Measurements from ENCODE around the gene GBA2. TPM values are rescaled to one million over a fixed set of nuclear protein-coding genes. Genes with fewer than 3 reads are reported as not detected.
A peak's percentile ranks its signal among the peaks of the same experiment; 100 is the strongest.

Gene GBA2
- total and polyA plus RNA-seq, 2 experiments from 2014 or later: 58.5 to 80.2 TPM

DNA sequence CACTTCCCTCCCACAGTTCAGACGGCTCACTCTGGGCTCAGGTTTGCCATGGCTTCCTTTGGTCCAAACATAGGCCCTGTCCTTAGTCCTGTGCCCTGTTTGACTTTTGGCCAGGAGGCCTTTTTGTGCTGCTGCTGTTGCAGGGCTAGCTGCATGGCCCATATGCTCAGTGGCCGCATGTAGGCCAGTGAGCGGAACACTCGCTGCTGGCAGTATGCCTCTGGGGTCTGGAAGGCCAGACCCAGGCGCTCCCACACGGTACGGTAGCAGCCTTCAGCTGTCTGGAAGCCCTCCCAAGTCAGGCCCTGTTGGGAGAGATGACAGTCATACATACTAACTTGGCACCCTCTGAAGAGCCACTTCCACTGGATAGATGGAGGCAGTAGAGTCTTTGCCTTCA is 11.9 kb downstream of the GBA2 start:
- H3K79me2 ChIP-seq: peaks cover 24% of the 10 kb centered on the region
- H3K4me1 ChIP-seq (ENCODE audit: insufficient read depth): peaks cover 14% of the 10 kb centered on the region
- peaks cover 6% of the 10 kb centered on the region for H4K20me1 ChIP-seq (ENCODE audit: insufficient read depth, poor library complexity, severe bottlenecking)
- no peak overlapping the region for H3K4me2 ChIP-seq
- TF ChIP-seq EZH2phosphoT487 (IDR thresholded peaks at IDR 0.05; ENCODE audit: low read depth, severe bottlenecking, unreplicated experiment): no peak
- TF ChIP-seq, protein P1, sequence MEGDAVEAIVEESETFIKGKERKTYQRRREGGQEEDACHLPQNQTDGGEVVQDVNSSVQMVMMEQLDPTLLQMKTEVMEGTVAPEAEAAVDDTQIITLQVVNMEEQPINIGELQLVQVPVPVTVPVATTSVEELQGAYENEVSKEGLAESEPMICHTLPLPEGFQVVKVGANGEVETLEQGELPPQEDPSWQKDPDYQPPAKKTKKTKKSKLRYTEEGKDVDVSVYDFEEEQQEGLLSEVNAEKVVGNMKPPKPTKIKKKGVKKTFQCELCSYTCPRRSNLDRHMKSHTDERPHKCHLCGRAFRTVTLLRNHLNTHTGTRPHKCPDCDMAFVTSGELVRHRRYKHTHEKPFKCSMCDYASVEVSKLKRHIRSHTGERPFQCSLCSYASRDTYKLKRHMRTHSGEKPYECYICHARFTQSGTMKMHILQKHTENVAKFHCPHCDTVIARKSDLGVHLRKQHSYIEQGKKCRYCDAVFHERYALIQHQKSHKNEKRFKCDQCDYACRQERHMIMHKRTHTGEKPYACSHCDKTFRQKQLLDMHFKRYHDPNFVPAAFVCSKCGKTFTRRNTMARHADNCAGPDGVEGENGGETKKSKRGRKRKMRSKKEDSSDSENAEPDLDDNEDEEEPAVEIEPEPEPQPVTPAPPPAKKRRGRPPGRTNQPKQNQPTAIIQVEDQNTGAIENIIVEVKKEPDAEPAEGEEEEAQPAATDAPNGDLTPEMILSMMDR (IDR thresholded peaks at IDR 0.05; ENCODE audit: poor library complexity): no peak
- no peak for TF ChIP-seq EZH2 (IDR thresholded peaks at IDR 0.05; ENCODE audit: borderline replicate concordance)
- DNase-seq (ENCODE audit: low spot score): no peak
- no peaks in the 10 kb centered on the region for H3K27me3 ChIP-seq
- no peaks in the 10 kb centered on the region for H3K36me3 ChIP-seq (replicated peaks; ENCODE audit: insufficient read depth, low read depth)
- H2AFZ ChIP-seq: no peak overlapping the region
- H3K9me3 ChIP-seq (ENCODE audit: low read depth): no peaks in the 10 kb centered on the region
- H3K27ac ChIP-seq: no peak overlapping the region
- H3K4me3 ChIP-seq: no peak overlapping the region
- H3K9me2 ChIP-seq (replicated peaks; ENCODE audit: insufficient read depth): no peaks in the 10 kb centered on the region
- 89% methylated on average over 7 of the region's 7 CpGs for WGBS (ENCODE audit: low lambda C conversion rate, missing lambda C conversion rate)

DNA sequence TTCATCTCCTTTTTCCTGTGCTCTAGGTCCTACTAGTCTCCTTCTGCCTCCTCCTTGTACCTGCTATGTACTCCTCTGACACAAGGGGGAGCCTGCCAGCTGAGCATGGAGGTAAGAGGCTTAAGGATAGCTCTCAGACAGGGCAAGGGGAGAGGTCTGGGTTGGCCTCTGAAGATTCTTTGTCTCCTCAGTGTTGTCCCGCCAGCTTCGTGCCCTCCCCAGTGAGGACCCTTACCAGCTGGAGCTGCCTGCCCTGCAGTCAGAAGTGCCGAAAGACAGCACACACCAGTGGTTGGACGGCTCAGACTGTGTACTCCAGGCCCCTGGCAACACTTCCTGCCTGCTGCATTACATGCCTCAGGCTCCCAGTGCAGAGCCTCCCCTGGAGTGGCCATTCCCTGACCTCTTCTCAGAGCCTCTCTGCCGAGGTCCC is 12.8 kb downstream of the GBA2 start:
- TF ChIP-seq, protein P1 (IDR thresholded peaks at IDR 0.05; ENCODE audit: poor library complexity): peak; percentile 75
- no peak for TF ChIP-seq EZH2 (IDR thresholded peaks at IDR 0.05; ENCODE audit: borderline replicate concordance)
- TF ChIP-seq EZH2phosphoT487 (IDR thresholded peaks at IDR 0.05; ENCODE audit: low read depth, severe bottlenecking, unreplicated experiment): no peak
- no peaks in the 10 kb centered on the region for H3K27me3 ChIP-seq
- no peak overlapping the region for H3K4me2 ChIP-seq
- WGBS (ENCODE audit: low lambda C conversion rate, missing lambda C conversion rate): 50% methylated on average over 5 of the region's 5 CpGs
- no peaks in the 10 kb centered on the region for H3K9me2 ChIP-seq (replicated peaks; ENCODE audit: insufficient read depth)
- no peak overlapping the region for H2AFZ ChIP-seq
- H3K4me1 ChIP-seq (ENCODE audit: insufficient read depth): peaks cover 15% of the 10 kb centered on the region
- H3K36me3 ChIP-seq (replicated peaks; ENCODE audit: insufficient read depth, low read depth): no peaks in the 10 kb centered on the region
- H3K79me2 ChIP-seq: peaks cover 30% of the 10 kb centered on the region
- DNase-seq (ENCODE audit: low spot score): peak; percentile 81
- H3K4me3 ChIP-seq: no peak overlapping the region
- H3K9me3 ChIP-seq (ENCODE audit: low read depth): no peaks in the 10 kb centered on the region
- peaks cover 6% of the 10 kb centered on the region for H4K20me1 ChIP-seq (ENCODE audit: insufficient read depth, poor library complexity, severe bottlenecking)
- peak overlapping the region; percentile 14 for H3K27ac ChIP-seq

DNA sequence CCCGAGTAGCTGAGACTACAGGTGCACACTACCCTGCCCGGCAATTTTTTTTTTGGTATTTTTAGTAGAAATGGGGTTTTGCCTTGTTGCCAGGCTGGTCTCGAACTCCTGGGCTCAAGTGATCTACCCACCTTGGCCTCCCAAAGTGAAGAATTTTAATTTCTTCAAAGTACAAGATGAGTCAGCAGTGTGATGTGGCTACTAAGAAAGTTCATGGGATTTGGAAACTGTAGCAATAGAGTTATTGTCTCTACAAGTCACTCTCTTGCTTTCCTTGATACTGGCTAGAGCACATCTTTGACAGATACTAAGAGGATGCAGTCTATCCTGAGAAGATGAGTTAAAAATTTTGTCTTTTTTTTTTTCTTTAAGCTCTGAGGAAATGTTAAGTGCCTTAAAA is 14.9 kb downstream of the GBA2 start:
- TF ChIP-seq, protein P1 (IDR thresholded peaks at IDR 0.05; ENCODE audit: poor library complexity): no peak
- TF ChIP-seq EZH2 (IDR thresholded peaks at IDR 0.05; ENCODE audit: borderline replicate concordance) (no peak), EZH2phosphoT487 (IDR thresholded peaks at IDR 0.05; ENCODE audit: low read depth, severe bottlenecking, unreplicated experiment) (no peak)
- Histone ChIP-seq H3K4me1 (ENCODE audit: insufficient read depth) (peaks cover 34% of the 10 kb centered on the region), H3K36me3 (replicated peaks; ENCODE audit: insufficient read depth, low read depth) (no peaks in the 10 kb centered on the region), H3K27me3 (no peaks in the 10 kb centered on the region), H3K27ac (peak overlapping the region; percentile 95), H3K4me2 (peak overlapping the region; percentile 89), H4K20me1 (ENCODE audit: insufficient read depth, poor library complexity, severe bottlenecking) (peaks cover 22% of the 10 kb centered on the region), H3K9me2 (replicated peaks; ENCODE audit: insufficient read depth) (no peaks in the 10 kb centered on the region), H3K9me3 (ENCODE audit: low read depth) (no peaks in the 10 kb centered on the region), H3K79me2 (peaks cover 51% of the 10 kb centered on the region), H2AFZ (no peak overlapping the region), H3K4me3 (no peak overlapping the region)
- WGBS (ENCODE audit: low lambda C conversion rate, missing lambda C conversion rate): 87% methylated on average over 3 of the region's 3 CpGs
- DNase-seq (ENCODE audit: low spot score): no peak
